SK-N-SH (cell line): ENCODE results near the gene ARHGEF25.

Experiments
- CTCF ChIP-seq: fragments of 200-600 bp; sonication (generic); IDR thresholded peaks from 2 replicates; pipeline ENCODE4 v1.6.1; 2017; ENCODE audit warnings: antibody characterized with exemption, mild to moderate bottlenecking, moderate library complexity
- EP300 ChIP-seq, 2 experiments: IDR thresholded peaks; 2 replicates each; pipeline versions ENCODE4 v1.4.0 to v1.6.1; 2012; ENCODE audit warnings: borderline replicate concordance in 1 of 2, low read depth in 1 of 2, low read length in 1 of 2
- FOXJ3 ChIP-seq: sonication (generic); formaldehyde crosslinking; IDR thresholded peaks from 2 replicates; pipeline ENCODE4 v1.5.1; 2020; ENCODE audit warnings: mild to moderate bottlenecking, missing genetic modification reagents
- GATA2 ChIP-seq: sonication (generic); formaldehyde crosslinking; IDR thresholded peaks from 2 replicates; pipeline ENCODE4 v1.5.0; 2020; ENCODE audit warnings: mild to moderate bottlenecking, missing genetic modification reagents
- MAX ChIP-seq: IDR thresholded peaks from 2 replicates; pipeline ENCODE4 v1.4.0; 2012; ENCODE audit warnings: low read depth
- POLR2AphosphoS5 ChIP-seq: IDR thresholded peaks from 2 replicates; pipeline ENCODE4 v1.6.1; 2012; ENCODE audit warnings: low read depth, low read length
- RCOR1 ChIP-seq: fragments of 150-350 bp; IDR thresholded peaks from 2 replicates; pipeline ENCODE4 v1.6.1; 2017; ENCODE audit warnings: antibody characterized with exemption, low read length
- TAF1 ChIP-seq: IDR thresholded peaks from 2 replicates; pipeline ENCODE4 v1.6.1; 2012; ENCODE audit warnings: low read depth, mild to moderate bottlenecking, low read length, moderate library complexity, borderline replicate concordance
- USF1 ChIP-seq: IDR thresholded peaks from 2 replicates; pipeline ENCODE4 v1.4.0; 2012; ENCODE audit warnings: low read depth, borderline replicate concordance

GRCh38 chr12:57624441-57625220, 13.4 kb downstream of the ARHGEF25 start:
- TF ChIP-seq CTCF (no peak), RCOR1 (no peak), FOXJ3 (CRISPR knock-in tag) (no peak), POLR2AphosphoS5 (no peak), USF1 (no peak), TAF1 (no peak), EP300 (IDR thresholded peaks at IDR 0.05; ENCODE audit: borderline replicate concordance in 1 of 2, low read depth in 1 of 2, low read length in 1 of 2) (no peak), GATA2 (CRISPR knock-in tag) (no peak), MAX (no peak)
